ENCODE measurements around the gene STK16.
A peak's percentile ranks its signal among the peaks of the same experiment; 100 is the strongest.
"Not testable (repeated sequence)": the region's sequence is repeated elsewhere in the genome, so short reads cannot be mapped to it uniquely, and the experiment has no call there.

The STK16 gene

DNA sequence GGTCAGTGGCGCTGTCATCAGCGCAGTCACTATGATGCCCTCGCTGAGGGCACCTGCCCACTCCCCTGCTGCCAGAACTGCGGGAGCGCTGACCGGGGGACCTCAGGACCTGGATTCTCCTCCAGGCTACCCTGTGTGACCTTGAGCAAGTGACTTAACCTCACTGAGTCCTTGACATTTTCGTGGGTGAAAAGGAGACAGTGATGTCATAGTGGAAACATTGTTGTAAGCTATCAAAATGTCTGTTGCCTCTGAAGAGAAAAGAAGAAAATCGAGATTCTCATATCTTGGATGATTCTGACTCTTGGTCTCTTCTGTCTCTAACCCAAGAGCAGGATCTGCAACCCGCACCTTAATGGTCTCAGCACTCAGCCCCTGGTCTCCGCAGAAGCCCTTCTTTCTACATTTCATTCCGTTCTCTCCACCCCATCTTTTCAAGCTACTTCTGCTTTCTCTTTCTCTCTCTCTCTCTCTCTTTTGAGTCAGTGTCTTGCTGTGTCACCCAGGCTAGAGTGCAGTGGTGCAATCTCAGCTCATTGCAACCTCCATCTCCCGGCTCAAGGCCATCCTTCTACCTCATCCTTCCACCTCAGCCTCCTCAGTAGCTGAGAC lies 9.4 kb downstream of the STK16 start:
- DNase-seq (ENCODE audit: low read depth, low spot score) = no peak
- H3K4me3 ChIP-seq (ENCODE audit: low read length) = peak overlapping the region; percentile 53; the same call in 1 of the 2 replicates

DNA sequence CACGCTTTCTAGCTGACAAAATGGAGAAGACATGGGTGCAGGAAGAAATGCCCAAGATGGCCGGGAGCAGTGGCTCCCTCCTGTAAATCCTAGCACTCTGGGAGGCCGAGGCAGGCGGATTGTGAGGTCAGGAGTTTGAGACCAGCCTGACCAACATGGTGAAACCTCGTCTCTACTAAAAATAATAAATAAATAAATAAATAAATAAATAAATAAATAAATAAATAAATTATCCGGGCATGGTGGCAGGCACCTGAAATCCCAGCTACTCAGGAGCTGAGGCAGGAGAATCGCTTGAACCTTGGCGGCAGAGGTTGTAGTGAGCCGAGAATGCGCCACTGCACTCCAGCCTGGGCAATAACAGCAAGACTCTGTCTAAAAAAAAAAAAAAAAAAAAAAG lies 13.7 kb downstream of the STK16 start:
- H3K4me3 ChIP-seq (ENCODE audit: low read length); DNase-seq (ENCODE audit: low read depth, low spot score): not testable (repeated sequence)

DNA sequence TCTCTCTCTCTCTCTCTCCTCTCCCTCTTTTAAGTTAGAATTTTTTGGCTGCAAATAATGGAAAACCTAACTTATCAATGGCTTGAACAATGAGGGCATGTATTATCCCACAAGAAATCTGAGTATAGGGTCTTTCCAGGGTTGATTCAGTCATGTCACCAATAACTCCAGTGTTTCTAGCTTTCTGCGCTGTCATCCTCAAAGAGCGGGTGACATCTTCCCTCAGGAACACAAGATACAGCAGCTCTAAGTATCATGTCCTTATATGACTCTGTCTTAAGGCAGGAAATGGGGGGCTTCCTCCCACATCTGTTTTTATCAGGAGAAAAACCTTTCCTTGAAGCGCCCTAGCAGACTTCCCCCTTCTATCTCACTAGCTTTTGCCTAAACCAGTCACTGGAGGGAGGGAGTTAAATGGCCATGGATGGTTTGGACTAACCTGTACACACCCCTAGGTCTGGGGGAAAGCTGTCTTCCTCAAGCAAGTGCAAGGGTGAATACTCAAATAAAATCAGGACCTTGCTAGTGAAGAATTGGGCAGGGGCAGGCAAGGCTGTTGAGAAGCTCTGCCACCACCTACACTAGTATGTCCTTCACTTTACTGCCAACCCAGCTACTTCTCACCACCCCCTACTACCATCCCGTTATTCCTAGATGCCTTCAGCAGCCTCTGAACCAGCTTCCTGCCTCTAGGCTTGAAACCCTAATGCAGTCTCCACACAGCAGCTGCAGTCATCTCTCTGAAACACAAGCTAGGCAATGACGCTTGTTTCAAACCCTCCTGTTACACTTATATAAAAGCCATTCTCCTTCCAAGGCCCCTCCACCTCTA lies 16.0 kb downstream of the STK16 start:
- H3K4me3 ChIP-seq (ENCODE audit: low read length) = no peak overlapping the region
- no peak for DNase-seq (ENCODE audit: low read depth, low spot score)

DNA sequence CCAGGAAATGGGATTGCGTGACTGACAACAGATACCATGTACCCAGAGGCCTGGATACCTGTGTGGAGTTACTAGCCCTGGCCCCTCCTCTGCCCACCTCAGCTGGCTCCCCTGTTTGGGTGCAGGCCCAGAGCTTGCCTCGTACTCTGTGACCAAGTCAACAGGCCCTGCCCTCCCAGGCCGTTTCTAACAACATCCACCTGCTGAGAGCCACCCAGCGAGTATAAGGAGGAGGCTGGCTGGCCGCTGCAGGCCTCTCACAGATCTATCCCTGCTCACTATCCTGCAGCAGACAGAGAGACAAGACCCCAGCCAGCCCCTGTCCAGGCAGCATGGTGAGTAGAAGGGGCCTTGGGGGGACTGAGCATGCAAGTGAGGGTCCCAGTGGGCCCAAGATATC lies 21.0 kb downstream of the STK16 start:
- DNase-seq (ENCODE audit: low read depth, low spot score) = no peak
- H3K4me3 ChIP-seq (ENCODE audit: low read length) = no peak overlapping the region

DNA sequence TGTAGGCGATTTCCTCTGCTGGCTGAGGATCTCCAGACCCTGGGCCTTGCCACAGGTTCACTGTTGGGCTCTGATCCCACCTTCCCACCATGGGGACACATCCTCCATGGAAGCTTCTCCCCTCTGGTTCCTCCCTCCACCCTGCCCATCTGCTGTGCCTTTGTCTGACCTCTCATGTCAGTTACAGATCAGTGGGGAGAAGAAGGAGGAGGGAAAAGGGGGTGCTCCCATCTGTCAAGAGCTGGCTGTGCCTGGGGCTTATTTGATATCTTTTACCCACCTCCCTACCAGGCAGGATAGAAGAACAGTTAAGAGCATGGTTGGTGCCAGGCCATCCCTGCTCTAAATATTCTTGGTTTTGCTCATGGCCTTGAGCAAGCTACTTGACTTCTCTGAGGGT lies 21.6 kb downstream of the STK16 start:
- DNase-seq (ENCODE audit: low read depth, low spot score) = no peak

DNA sequence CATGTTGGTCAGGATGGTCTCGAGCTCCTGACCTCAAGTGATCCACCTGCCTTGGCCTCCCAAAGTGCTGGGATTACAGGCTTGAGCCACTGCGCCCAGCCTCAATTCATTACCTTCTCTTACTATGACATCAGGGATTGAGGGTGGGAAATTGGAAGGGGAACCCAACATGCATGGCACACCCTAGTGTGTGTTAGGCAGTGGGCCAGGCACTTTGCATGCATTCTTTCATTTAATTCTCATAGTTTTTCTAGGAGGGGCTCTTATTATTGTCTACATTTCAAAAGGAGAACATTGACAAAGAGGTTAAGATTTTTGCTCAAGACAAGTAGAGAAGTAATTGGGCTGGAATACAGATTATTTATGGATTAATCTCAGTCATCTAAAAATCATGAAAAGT lies 23.0 kb downstream of the STK16 start:
- no peak overlapping the region for H3K4me3 ChIP-seq (ENCODE audit: low read length)
- no peak for DNase-seq (ENCODE audit: low read depth, low spot score)

More for the DNA sequence above, 21.6 kb downstream of the STK16 start:
- no peak overlapping the region for H3K4me3 ChIP-seq (ENCODE audit: low read length)

DNA sequence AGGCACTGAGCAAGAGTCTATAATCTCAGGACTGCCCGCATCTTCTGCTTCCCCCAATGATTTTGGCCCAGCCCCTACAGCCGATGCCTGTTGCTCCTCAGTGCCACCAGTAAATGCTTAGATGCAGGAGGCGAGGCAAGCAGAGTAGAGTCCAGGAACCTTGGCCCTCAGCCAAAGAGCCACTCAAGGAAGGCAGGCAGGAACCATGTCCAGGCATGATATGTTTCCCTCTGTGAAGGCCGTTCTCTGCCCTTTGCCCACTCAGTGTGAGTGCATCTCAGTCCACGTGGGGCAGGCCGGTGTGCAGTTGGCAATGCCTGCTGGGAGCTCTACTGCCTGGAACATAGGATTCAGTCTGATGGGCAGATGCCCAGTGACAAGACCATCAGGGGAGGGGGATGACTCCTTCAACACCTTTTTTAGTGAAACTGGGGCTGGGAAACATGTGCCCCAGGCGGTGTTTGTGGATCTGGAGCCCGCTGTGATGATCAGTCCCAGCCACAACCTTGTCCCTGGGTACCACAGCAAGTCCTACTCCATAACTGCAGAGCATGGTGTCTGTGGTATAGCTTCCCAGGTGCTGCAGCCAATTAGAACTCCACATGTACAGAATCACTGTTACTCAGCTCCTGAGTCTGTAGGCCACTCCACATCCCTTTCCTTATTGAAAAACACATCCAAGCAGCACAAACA lies 24.2 kb downstream of the STK16 start:
- no peak for DNase-seq (ENCODE audit: low read depth, low spot score)
- H3K4me3 ChIP-seq (ENCODE audit: low read length) = no peak overlapping the region

DNA sequence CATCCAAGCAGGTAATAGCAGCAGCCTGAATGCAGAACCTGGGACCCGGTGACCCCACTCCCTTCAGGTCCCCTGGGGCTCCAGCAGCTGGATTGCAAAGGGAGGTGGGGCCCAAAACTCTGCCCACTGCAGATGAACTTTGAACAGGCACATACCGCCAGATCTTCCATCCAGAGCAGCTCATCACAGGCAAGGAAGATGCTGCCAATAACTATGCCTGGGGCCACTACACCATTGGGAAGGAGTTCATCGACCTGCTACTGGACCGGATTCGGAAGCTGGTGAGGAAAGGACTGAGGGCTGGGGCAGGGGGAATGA lies 24.7 kb downstream of the STK16 start:
- no peak overlapping the region for H3K4me3 ChIP-seq (ENCODE audit: low read length)
- no peak for DNase-seq (ENCODE audit: low read depth, low spot score)

DNA sequence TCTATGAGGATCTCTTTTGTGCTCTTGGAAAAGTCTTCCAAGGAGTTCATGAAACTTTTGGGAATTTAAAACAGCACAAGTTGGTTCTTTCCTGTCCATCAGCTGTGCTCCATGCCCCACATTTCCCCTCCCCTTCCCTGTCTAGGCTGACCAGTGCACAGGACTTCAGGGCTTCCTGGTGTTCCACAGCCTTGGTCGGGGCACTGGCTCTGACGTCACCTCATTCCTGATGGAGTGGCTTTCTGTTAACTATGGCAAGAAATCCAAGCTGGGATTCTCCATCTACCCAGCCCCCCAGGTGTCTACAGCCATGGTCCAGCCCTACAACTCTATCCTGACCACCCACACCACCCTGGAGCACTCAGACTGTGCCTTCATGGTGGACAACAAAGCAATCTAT lies 25.7 kb downstream of the STK16 start:
- no peak overlapping the region for H3K4me3 ChIP-seq (ENCODE audit: low read length)
- no peak for DNase-seq (ENCODE audit: low read depth, low spot score)

DNA sequence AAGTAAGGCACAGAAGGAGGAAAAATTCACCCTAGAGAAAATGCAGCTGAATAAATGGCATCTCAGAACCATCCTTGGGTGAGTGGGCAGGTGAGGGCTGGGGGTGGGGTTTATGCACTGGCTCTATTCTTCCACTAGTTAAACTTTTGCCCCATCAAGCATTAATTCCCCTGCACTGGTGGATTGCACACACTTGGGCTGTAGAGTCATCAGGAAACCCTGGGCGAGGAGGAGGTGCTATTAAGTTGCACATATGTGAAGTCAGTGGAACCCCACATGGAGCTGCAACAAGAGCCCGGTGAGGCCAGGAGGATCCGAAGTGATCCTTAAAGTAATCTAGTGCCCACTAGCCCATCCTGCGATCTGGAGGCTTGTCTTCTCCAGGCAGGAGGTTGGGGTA lies 27.1 kb downstream of the STK16 start:
- no peak overlapping the region for H3K4me3 ChIP-seq (ENCODE audit: low read length)
- no peak for DNase-seq (ENCODE audit: low read depth, low spot score)

DNA sequence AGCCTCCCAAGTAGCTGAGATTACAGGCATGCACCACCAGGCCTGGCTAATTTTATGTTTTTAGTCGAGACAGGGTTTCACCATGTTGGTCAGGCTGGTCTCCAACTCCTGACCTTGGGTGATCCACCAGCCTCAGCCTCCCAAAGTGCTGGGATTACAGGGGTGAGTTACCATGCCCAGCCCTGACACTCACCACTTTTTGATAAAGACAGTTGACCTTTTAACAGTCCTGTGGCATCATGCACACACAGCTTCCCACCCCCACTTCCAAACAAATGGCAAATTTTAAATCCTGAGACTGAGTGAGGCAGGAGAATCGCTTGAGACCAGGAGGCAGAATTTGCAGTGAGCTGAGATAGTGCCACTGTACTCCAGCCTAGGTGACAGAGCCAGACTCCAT lies 27.7 kb downstream of the STK16 start:
- H3K4me3 ChIP-seq (ENCODE audit: low read length) = no peak overlapping the region
- DNase-seq (ENCODE audit: low read depth, low spot score) = no peak

DNA sequence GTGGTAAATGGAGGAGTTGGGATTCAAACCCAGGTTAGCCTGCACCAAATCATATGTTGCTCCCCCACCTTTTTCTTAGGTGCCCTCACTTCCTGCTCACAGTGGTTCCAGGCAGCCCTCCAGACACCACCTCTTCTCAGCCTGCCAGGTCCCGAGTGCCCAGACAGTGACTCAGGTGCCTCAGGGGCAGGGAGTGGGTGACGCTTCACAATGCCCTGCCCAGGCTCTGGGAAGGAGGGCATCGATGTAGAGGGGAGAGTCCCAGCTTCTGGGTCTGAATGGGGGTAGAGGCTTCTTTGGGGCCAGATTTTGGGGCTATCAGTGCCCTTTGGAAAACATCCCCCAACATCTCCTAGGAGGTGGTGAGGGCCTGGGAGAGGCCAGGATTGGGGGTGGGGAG lies 28.7 kb downstream of the STK16 start:
- H3K4me3 ChIP-seq (ENCODE audit: low read length) = no peak overlapping the region
- DNase-seq (ENCODE audit: low read depth, low spot score) = no peak

DNA sequence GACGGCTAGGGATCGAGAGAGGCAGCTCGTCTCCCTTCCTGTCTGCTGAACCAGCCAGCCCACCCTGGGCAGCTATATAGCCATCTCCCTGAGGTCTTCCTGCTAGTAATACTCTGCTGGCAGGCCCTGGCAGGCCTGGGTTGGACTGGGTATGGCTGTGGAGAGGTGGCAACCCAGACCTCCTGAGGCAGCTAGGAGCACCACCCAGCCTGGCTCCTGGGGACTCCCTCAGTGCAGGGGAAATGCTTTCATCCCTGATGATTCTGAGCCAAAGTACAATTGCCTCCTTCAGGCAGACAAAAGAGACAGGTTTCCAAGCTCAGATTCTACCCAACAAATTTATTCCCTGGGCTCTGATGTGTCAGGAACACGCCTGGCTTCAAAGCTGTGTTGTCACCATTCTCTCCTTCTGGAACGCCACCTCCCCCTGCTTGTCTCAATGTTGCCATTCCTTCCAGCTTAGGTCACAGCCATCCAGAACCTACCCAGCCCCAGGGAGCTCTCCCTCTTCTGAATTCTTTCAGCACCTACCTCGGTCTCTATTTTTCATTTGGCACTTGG lies 29.2 kb downstream of the STK16 start:
- no peak overlapping the region for H3K4me3 ChIP-seq (ENCODE audit: low read length)
- DNase-seq (ENCODE audit: low read depth, low spot score) = no peak

DNA sequence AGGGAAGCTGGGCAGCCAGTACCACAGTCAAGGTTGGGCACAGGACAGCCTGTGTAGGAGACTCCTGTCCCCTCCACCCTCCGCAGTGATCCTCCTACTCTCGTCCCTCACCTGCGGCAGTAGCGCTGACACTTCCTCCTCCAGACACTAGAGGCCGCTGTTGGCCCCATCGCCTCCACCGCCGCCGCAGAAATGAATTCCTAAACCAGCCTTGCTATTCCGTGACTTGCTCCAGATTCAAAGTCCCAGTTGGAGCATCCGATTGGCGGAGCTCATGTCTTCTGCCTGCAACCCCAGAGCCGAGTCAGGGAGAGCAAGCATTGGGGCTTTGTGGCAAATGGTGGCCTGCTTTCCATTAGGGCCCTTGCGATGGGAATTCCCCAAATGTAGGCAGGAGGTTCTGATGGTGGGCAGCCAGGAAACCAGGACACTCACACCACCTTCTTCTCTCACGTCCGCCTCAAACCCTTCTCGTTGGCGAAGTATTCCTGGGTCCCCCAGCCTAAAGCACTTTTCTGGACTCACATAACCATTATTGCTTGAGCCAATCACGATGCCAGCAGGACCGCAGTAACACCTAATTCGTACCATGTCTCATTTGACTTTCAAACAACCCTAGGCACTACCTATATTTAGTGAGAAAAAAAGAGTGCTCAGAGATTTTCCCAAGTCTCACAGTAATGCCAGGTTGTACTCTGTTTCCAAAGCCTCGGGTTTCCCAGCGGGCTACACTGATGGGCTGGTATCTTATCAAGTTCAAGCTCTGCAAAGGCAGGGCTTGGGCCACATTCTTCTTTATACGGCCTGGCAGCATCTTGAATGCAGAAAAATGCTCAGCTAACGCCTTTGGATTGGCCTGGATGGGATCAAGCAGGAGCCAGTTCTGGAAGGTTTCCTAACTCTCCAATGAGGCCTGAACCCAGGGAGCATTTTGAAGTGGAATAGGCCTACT lies 32.7 kb downstream of the STK16 start:
- peak; percentile 28 for DNase-seq (ENCODE audit: low read depth, low spot score)
- H3K4me3 ChIP-seq (ENCODE audit: low read length) = peak overlapping the region; percentile 31; the same call in 1 of the 2 replicates

DNA sequence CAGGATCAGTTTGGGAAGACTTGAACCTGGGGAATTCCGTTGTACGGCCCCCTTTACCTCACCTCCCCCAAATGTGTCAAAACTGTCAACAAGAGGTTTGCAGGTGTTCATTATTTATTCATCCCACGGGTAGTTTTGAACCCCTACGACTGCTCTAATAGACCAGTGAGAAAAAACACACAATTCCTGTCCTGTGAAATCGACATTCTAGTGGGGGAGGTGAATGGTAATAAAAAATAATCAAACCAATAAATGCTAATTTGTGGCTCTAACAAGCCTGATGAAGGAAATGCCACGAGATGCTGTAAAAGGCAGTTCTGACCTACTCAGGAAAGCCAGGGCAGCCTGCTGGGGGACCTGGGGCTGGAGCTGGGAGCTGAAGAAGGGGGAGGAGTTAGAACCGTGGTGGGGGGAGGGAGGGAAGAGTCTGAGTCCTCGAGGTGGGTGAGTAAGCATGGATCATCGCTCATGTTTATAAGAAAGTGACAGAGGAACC lies 33.4 kb downstream of the STK16 start:
- no peak for DNase-seq (ENCODE audit: low read depth, low spot score)
- peak overlapping the region; percentile 71 for H3K4me3 ChIP-seq (ENCODE audit: low read length)

DNA sequence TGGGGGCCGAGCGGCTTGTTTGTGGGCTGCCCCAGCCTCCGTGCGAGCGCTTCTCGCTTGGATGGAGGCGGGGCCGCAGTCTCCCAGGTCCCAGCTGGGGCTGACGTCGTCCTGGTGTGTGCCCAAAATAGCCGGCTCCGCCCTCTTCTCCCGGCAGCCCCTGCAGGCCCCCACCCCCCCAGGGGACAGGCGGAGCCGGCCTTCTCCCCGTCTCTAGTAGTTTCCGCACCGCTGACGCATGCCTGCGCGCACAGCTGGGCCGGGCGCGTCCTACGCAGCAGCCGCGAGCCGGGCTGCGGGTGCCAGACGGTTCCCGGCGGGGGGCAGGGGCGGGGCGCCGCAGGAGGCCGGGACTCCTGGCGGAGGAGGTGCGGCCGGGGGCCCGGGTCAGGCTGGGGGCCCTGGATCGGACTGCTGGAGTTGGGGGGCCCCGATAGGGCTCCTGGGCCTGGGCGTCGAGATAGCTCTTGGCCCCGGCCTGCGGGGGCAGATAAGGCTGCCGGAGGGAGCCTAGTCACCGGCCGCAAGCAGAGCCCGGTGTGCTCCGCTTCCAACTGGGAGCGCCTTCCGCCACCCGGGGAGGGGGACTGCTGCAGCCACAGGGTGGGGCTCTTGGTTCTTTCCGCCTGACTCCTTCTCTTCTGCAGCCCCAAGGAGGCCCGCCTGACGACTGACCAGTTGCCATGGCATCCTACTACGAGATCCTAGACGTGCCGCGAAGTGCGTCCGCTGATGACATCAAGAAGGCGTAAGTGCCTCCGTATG lies 34.1 kb downstream of the STK16 start, which contains the start of gene DNAJB2:
Gene DNAJB2 (plus strand): TSS at position 216 of the 765 bp plus-strand sequence. CDS start 468 bp downstream, at position 684.
- DNase-seq (ENCODE audit: low read depth, low spot score) = peak; percentile 93

DNA sequence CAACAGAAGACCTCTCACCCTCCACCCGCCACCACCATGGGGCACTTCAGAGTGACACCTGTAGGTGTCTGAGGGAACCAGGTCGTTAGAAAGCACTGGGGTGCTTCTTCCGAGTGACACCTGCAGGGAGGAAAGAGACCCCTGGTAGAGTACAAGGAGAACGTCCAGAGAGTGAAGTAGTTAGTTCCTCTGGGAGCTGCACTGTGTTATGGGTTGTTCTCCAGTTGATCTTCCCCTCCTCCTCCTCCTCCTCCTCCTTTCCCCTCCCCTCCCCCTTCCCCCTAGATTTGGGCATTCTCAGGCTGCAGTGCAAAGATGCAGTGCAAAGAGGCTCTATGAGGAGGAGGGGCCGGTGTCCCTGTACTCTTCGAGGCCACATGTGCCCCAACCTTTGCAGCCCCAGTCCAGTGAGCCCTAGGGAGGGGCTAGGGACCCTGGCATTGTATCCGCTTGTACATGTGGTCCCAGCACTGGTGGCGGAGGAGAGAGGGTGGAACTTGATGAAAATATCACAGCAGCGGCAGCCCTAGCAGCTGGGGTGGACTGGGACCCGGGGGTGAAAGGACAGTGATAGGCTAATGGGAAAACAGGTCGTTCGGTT lies 34.7 kb downstream of the STK16 start:
- peak overlapping the region; percentile 71 for H3K4me3 ChIP-seq (ENCODE audit: low read length)
- no peak for DNase-seq (ENCODE audit: low read depth, low spot score)

More for the DNA sequence above, 34.1 kb downstream of the STK16 start, which contains the start of gene DNAJB2:
- peak within 1 kb of the TSS; percentile 71 for H3K4me3 ChIP-seq (ENCODE audit: low read length)

DNA sequence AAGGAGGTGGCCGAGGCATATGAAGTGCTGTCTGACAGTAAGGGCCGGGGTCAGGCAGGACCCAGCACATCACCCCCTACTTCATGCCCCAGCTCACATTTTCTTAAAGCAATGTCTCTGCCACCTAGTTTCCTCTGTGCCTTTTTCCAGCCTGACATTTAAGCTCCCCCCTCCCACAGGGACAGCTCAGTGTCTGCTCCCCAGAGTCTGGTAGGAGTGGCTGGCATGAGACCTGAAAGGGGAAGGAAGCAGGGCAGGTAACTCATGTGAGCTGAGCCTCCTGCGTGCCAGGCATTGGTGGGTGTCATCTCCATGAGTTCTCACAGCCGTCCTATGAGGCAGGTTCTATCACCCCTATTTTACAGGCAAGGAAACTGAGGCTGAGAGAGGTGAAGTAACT lies 35.4 kb downstream of the STK16 start:
- no peak overlapping the region for H3K4me3 ChIP-seq (ENCODE audit: low read length)
- DNase-seq (ENCODE audit: low read depth, low spot score) = no peak
